ENCODE results near the gene NDRG3. TPM values are rescaled to one million over a fixed set of nuclear protein-coding genes. Genes with fewer than 3 reads are reported as not detected.
"Not testable (repeated sequence)": the region's sequence is repeated elsewhere in the genome, so short reads cannot be mapped to it uniquely, and the experiment has no call there.

NDRG3 gene
- total RNA-seq, 1 donor from 2014 or later: 11.3 TPM

DNA sequence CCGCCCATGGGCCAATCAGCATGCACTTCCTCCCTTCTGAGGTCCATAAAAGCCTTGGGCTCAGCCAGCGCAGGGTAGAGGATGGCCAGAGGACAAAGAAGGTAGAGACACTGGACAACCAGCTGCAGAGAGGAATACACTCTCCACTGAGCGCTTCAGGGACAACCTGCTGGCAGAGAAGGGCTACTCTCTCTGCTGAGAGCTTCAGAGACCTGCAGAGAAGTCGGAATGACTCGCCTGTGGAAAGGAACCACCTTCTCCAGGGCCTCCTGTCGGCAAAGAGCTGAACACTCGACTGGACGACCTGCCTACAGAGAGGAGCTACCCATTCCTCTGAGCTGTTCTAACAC is 68.5 kb downstream of the NDRG3 start:
- H3K4me3 ChIP-seq (ENCODE audit: low read depth, low read length): no peak overlapping the region

DNA sequence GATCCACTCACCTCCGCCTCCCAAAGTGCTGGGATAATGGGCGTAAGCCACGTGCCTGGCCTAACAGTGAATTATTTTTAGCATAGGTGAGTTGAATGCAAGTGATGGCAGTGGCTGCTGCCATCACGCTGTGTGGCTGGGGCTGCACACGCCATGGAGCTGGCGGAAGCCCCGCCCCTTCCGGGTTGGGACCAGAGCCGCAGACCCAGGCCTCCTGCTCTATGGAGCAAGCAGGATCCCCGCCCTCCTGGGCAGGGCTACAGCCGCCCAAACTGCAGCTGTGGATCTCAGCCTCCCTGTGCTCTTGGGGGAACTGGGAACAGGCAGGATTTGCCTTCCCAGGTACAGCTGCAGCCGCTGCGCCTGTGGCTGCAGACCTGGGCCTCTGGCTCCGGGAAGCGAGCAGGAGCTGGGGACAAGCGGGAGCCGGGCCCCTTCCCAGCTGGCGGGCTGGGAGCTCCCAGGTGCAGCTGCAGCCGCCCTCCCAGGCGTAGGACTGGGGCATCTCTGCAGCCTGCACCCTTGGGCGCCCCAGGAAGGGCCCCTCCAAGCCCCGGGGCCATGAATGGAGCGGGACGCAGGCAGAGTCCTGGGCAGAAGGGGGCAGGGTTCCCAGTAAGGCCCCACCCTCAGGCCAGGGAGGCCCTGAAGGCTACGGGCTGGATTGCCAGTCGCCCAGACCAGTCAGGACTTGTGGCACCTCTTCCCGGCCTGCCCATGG is 69.0 kb downstream of the NDRG3 start:
- Histone ChIP-seq H3K4me3 (ENCODE audit: low read depth, low read length) (no peak overlapping the region), H3K27me3 (ENCODE audit: control insufficient read depth, insufficient read depth, low read length) (no peaks in the 10 kb centered on the region), H3K36me3 (ENCODE audit: control insufficient read depth, insufficient read depth, low read length) (no peaks in the 10 kb centered on the region)
- no peak for DNase-seq (ENCODE audit: low read depth)
- TF ChIP-seq, protein P1, sequence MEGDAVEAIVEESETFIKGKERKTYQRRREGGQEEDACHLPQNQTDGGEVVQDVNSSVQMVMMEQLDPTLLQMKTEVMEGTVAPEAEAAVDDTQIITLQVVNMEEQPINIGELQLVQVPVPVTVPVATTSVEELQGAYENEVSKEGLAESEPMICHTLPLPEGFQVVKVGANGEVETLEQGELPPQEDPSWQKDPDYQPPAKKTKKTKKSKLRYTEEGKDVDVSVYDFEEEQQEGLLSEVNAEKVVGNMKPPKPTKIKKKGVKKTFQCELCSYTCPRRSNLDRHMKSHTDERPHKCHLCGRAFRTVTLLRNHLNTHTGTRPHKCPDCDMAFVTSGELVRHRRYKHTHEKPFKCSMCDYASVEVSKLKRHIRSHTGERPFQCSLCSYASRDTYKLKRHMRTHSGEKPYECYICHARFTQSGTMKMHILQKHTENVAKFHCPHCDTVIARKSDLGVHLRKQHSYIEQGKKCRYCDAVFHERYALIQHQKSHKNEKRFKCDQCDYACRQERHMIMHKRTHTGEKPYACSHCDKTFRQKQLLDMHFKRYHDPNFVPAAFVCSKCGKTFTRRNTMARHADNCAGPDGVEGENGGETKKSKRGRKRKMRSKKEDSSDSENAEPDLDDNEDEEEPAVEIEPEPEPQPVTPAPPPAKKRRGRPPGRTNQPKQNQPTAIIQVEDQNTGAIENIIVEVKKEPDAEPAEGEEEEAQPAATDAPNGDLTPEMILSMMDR (IDR thresholded peaks at IDR 0.05; ENCODE audit: insufficient read depth, low read length, severe bottlenecking): no peak
- no peak for FAIRE-seq

More for the DNA sequence above, 68.5 kb downstream of the NDRG3 start:
- TF ChIP-seq, protein P1 (IDR thresholded peaks at IDR 0.05; ENCODE audit: insufficient read depth, low read length, severe bottlenecking): no peak
- H3K27me3 ChIP-seq (ENCODE audit: control insufficient read depth, insufficient read depth, low read length): no peaks in the 10 kb centered on the region
- FAIRE-seq (no peak), DNase-seq (ENCODE audit: low read depth) (no peak)
- peaks cover under 1% of the 10 kb centered on the region for H3K36me3 ChIP-seq (ENCODE audit: control insufficient read depth, insufficient read depth, low read length)

DNA sequence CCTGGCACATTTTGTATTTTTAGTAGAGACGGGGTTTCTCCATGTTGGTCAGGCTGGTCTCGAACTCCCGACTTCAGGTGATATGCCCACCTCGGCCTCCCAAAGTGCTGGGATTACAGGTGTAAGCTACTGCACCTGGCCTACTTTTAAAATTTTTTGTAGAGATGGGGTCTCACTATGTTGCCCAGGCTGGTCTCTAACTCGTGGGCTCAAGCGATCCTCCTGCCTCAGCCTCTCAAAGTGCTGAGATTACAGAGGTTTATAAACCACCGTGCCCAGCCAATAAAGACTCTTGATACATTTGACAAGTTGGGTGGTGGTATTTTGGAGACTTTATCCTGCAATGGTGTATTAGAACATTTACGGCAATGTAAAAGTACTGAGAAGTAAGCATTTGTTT is 70.3 kb downstream of the NDRG3 start:
- not testable (repeated sequence) for H3K36me3 ChIP-seq (ENCODE audit: control insufficient read depth, insufficient read depth, low read length); FAIRE-seq

DNA sequence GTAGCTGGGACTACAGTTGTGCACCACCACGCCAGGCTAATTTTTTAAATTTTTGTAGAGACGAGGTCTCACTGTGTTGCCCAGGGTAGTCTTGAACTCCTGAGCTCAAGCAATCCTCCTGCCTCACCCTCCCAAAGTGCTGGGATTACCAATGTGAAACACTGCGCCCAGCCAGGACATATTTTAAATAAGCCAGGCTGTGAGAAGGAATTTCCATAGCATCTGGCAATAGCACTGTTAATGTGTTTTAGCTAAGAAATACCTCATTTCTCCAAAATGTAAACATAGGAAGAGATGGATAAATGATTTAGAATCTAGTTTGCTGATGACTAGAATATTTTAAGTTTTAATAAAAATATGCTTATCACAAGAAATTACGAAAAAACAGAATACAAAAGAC is 72.9 kb downstream of the NDRG3 start:
- FAIRE-seq: no peak
- no peak overlapping the region for H3K4me3 ChIP-seq (ENCODE audit: low read depth, low read length)
- no peaks in the 10 kb centered on the region for H3K36me3 ChIP-seq (ENCODE audit: control insufficient read depth, insufficient read depth, low read length)
- H3K27me3 ChIP-seq (ENCODE audit: control insufficient read depth, insufficient read depth, low read length): no peaks in the 10 kb centered on the region
- DNase-seq (ENCODE audit: low read depth): no peak
- TF ChIP-seq, protein P1 (IDR thresholded peaks at IDR 0.05; ENCODE audit: insufficient read depth, low read length, severe bottlenecking): no peak

More for the DNA sequence above, 70.3 kb downstream of the NDRG3 start:
- DNase-seq (ENCODE audit: low read depth); H3K4me3 ChIP-seq (ENCODE audit: low read depth, low read length); H3K27me3 ChIP-seq (ENCODE audit: control insufficient read depth, insufficient read depth, low read length): not testable (repeated sequence)

DNA sequence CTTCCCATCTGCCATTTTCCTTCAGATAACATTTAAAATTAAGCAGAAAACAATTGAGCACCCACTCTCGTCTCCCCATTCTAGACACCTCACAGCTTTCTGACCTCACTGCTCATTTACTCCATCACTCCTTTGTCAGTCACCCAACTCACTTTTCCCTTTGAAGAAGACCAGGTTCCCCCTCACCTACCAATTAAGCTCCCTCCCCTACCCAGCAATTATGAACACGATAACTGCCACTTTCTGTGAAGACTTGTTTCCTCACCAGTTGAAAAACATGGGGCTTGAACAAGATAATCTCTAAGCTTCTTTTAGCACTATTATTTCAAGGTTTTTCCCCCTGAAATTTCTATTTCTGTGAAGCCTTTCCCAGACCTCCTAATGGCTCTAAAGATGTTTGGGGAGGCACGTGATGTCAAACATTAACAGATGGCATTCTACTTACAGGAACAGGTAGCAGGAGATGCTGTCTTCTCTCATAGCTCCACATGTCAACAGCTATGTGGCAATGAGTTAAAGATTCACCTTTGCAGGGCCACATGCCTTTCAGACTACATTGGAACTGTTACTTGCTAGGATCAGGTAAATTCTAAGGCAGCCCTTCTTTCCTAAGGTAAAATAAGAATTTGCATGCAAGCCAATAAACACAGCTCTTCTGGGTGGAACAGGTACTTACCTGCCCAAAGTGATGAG is 75.1 kb downstream of the NDRG3 start:
- no peak for FAIRE-seq
- H3K36me3 ChIP-seq (ENCODE audit: control insufficient read depth, insufficient read depth, low read length): no peaks in the 10 kb centered on the region

DNA sequence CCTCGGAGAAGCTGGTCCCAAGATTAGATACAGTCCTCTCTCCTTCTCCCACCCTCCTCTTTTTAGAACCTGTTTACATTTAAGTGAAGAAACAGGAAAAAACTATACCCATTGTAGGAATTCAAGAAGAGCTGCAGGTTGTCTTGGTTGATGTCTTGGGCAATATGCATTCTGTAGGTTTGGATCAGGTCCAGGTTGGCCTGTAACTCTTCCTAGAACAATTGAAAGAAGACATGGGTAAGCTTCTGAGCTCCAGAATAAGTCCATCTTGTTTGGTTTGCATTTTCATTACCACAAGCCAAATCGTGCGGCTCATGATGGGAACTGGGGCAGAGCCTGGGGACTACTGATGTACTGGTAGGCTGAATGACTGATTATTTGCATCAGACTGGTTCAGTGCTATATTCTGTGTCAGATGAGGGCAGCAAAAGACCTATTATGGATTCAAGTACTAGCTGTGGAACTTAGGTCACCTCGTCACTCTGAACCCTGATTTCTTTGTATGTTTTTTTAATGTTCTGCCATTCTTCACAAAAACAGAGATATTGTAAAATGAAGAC is 79.6 kb downstream of the NDRG3 start:
- Histone ChIP-seq H3K36me3 (ENCODE audit: control insufficient read depth, insufficient read depth, low read length) (no peaks in the 10 kb centered on the region), H3K27me3 (ENCODE audit: control insufficient read depth, insufficient read depth, low read length) (no peaks in the 10 kb centered on the region), H3K4me3 (ENCODE audit: low read depth, low read length) (no peak overlapping the region)
- TF ChIP-seq, protein P1 (IDR thresholded peaks at IDR 0.05; ENCODE audit: insufficient read depth, low read length, severe bottlenecking): peak; percentile 5
- DNase-seq (ENCODE audit: low read depth): peak; percentile 33
- FAIRE-seq: peak; percentile 32

More for the DNA sequence above, 75.1 kb downstream of the NDRG3 start:
- Histone ChIP-seq H3K4me3 (ENCODE audit: low read depth, low read length) (no peak overlapping the region), H3K27me3 (ENCODE audit: control insufficient read depth, insufficient read depth, low read length) (no peaks in the 10 kb centered on the region)
- TF ChIP-seq, protein P1 (IDR thresholded peaks at IDR 0.05; ENCODE audit: insufficient read depth, low read length, severe bottlenecking): no peak
- DNase-seq (ENCODE audit: low read depth): no peak
